ENCODE measurements around the gene CXCR3. TPM values are rescaled to one million over a fixed set of nuclear protein-coding genes. Genes with fewer than 3 reads are reported as not detected.
"Not testable (repeated sequence)": the region's sequence is repeated elsewhere in the genome, so short reads cannot be mapped to it uniquely, and the experiment has no call there.

CXCR3 gene
- total RNA-seq, 1 donor from 2014 or later, result 166 TPM

GRCh38 chrX:71615056-71615455, 3.3 kb downstream of the CXCR3 start:
- intact Hi-C loops (cut with micrococcal nuclease), result loop anchor here (5.0 kb wide), 2 partner anchors 487 to 503 kb away; partner anchors contain the start of gene IL2RG

- intact Hi-C loops (cut with micrococcal nuclease), result no loop called here
Observed at GRCh38 chrX:71612256-71612655, 6.1 kb downstream of the CXCR3 start.

DNA sequence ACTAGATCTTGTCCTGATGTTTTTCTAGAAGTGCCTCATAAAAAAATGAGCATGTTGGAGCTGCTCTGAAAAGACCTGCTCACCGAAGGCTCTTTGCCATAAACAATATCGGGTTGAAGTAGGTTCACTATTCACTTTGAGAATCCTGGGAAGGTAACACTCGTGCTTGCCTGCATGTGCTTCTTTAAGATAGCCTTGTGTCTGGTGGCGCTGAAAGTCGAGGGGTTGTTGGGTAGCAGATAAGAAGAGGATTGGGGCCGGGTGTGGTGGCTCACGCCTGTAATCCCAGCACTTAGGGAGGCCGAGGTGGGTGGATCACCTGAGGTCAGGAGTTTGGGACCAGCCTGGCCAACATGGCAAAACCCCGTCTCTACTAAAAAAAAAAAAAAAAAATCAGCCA, 6.6 kb downstream of the CXCR3 start:
- intact Hi-C loops (cut with micrococcal nuclease), result not testable (repeated sequence)

- intact Hi-C loops (cut with micrococcal nuclease), result loop anchor here (1.0 to 2.0 kb wide), 3 partner anchors 9 to 43 kb away; partner anchors contain the start of gene CXCR3
Observed at GRCh38 chrX:71609095-71609750, 9.1 kb downstream of the CXCR3 start.

DNA sequence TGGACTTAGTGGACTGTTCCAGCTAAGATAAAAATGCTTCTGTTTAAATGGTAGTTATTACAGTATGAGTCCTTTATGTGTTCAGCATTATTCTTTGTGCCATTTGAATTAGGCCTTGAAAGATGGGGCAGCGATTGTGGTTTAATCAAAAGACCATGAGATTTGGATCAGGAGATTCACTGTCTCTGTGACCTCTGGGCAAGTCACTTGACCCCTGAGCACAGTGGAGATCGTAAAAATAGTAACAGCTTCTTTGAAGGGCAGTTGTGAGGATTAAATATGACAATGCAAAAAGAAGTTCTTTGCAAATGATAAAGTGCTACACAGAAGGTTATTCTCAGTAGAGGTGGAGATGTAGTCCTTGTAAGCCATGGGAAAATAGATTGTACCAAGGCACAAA, 10.8 kb downstream of the CXCR3 start:
- intact Hi-C loops (cut with micrococcal nuclease), result no loop called here

DNA sequence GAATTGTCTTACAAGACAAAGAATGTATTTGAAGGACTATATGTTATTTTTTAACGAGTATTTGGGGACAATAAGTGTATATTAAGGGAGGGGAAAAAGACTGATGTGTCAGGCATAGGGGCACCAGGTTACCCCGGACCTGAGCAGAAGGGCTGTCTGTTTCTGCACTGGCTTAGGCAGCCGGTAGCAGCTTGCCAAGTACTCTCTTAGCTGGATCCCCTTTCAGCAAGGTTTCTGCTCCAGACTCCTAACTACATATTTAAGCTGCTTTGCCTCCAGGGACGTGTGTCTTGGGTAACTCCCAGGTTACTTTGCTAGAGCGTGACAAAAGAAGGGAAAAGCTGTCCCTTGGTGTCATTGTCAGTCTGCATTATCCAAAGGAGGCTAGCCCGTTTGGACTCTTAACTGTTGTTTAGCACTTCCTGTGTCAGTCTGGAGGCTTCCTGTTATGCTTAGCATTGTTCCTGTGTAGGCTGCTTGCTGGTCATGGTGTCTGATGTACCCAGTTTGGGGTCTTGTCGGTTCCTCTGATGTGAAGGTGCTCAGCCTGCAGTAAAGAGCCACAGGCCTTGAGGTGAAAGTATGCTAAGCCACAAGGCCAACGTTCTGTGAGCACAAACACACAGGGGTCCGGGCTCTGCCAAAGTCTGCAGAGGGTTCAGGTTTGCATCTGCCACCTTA, 11.6 kb downstream of the CXCR3 start:
- intact Hi-C loops (cut with micrococcal nuclease), result no loop called here

DNA sequence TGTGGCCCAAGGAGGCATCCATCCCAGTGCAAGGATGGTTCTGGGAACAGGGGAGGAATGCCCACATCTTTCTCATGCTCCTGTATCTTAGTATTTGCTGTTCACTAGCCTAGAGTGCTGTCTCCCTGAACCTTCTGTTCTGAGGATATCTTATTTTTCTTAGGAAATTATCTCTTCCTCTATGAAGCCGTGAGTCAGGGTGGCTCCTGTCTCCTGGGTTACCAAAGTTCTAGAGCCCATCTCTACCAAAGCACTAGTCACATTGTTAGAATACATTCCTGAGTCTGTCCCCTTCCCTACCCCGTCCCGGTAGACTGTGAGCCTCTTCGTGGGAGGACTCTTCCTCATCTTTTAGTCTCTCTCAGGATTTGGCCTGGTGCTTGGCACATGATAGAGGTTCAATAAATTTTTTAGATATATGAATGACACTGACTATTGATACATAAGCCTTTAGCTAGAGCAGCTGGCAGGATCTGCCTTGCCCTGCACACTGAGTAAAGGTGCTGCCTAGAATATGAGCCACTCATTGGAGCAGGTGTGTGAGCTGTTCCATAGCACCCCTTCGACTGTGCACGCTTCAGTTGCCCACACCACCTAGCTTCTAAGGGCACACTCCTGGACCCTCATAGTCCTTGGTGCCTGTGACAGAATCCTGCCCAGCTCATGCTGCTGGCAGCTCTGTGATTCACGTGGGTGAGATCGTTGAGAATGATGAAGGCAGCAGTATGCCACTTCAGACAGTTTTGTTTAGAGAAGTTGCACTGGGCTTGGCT, 13.3 kb downstream of the CXCR3 start:
- intact Hi-C loops (cut with micrococcal nuclease), result no loop called here

GRCh38 chrX:71604141-71604540, 14.2 kb downstream of the CXCR3 start:
- intact Hi-C loops (cut with micrococcal nuclease), result no loop called here

DNA sequence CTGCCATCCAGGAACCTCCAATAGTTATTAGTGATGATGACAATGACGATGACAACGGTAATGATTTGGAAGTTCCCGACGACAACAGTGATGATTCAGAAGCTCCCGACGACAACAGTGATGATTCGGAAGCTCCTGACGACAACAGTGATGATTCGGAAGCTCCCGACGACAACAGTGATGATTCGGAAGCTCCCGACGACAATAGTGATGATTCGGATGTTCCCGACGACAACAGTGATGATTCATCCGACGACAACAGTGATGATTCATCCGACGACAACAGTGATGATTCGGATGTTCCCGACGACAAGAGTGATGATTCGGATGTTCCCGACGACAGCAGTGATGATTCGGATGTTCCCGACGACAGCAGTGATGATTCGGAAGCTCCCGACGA, 14.7 kb downstream of the CXCR3 start:
- intact Hi-C loops (cut with micrococcal nuclease), result no loop called here

DNA sequence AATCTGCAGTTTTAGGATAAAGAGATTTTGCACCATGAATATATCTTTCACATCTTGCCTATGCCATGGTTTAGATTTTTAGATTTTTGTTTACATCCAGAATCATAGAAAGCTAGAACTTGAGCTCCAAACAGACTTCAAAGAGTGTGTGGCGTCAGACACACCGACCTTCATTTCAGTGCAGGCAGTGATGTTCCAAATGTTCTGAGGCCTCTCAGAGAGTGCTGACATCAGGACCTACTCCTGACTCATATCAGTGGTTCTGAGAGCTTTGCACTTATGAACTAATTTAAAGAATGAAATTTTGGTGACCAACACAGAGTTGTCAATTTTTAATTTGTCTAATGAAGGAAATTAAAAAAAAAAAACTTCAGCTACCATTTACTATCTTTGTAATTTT, 18.3 kb downstream of the CXCR3 start:
- intact Hi-C loops (cut with micrococcal nuclease), result no loop called here

DNA sequence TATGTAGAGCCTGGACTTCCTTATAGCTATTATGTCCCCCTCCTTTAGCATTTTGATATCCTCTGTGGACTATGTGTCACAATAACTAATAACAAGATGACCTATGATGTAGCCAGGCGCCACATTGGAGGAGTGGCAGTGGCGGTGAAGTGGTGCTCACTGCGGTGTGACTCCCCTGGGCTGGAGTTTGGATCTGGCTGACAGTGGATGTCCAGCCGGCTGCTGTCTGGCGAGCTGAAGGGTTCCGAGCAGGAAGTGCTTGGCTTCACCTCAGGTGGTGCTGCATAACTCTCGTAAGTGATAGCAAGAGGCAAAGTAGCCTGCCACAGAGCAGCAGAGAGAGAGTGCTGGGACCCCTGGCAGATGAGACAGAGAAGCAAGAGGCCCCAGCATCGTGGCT, 25.1 kb downstream of the CXCR3 start:
- intact Hi-C loops (cut with micrococcal nuclease), result not testable (repeated sequence)

GRCh38 chrX:71586929-71587328, 31.4 kb downstream of the CXCR3 start:
- intact Hi-C loops (cut with micrococcal nuclease), result no loop called here

DNA sequence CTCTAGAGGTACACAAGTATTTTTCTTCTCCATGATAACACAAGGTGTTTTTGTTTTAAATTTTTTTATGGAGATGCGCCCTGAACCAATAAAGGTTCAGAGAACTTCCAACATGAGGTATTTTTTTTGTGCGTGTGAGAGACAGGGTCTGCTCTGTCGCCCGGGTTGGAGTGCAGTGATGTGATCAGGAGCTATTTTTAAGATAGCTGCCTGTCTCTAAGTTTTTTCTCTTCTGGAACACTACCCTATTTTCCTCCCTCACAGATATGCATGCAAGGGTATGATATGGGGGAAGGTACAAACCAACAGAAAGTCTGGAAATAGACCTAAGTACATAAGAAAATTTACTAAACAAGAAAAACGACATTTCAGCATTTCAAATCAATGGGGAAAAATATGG, 37.1 kb downstream of the CXCR3 start:
- intact Hi-C loops (cut with micrococcal nuclease), result loop anchor here (5.0 kb wide), 1 partner anchor 71 kb away; no protein-coding TSS in a partner anchor

- intact Hi-C loops (cut with micrococcal nuclease), result loop anchor here (5.0 kb wide), 1 partner anchor 72 kb away; no protein-coding TSS in a partner anchor
Observed at GRCh38 chrX:71579990-71580380, 38.3 kb downstream of the CXCR3 start.

GRCh38 chrX:71579136-71579989, 38.9 kb downstream of the CXCR3 start:
- intact Hi-C loops (cut with micrococcal nuclease), result no loop called here

DNA sequence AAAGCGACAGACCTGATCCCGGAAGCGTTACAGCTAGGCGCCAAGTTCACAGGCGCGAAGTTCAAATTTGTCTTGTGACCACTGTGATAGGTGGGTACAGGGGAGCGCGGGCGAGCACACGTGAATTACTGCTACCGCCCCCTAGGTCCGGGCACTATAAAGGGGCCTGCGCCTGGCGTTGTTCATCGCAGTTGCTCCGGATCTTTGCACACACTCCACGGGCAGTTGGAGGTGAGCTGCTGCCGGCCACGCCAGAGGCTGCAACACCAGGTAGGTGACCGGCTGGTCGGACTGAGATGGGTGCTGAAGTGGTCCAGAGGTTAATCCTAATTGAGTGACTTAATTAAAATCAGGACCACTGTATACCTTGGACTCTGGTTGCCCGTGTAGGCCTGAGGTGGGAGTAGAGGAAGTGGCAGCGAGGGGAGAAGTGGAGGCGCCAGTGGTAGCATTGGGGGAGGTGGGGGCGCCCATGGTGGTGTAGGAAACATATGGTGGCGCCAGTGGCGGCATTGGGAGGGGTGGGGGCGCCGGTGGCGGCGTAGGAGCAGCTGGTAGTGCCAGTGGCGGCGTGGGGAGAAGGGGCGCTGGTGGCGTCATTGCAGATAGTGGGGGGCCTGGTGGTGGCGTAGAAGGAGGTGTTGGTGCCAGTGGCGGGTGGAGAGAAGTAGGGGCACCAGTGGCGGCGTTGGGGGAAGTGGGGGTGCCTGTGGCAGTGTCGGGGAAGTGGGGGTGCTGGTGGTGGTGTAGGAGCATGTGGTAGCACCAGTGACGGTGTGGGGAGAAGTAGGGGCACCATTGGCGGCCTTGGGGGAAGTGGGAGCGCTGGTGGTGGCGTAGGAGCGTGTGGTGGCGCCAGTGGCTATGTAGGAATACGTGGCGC, 39.8 kb downstream of the CXCR3 start, which contains the start of gene GCNA:
Gene GCNA (plus strand): TSS at position 185 of the 883 bp plus-strand sequence. CDS start 2,385 bp downstream, outside the sequence.
- intact Hi-C loops (cut with micrococcal nuclease), result no loop called here

GRCh38 chrX:71577682-71578081, 40.6 kb downstream of the CXCR3 start:
- intact Hi-C loops (cut with micrococcal nuclease), result no loop called here

DNA sequence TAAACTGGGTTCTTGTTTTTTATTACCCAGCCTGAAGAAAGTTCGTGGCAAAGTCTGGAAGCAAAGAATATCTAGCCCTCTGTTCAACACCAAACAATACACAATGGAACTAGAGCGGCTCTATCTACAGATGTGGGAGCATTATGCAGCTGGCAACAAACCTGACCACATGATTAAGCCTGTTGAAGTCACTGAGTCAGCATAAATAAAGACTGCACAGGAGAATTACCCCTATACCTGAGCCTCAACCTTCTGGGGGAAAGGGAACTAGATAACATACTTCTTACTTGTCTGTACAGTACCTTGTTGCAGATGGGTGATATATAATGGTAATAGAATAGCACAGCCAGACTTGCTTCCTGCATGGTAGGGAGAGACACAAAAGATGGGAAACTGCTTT, 44.7 kb downstream of the CXCR3 start:
- intact Hi-C loops (cut with micrococcal nuclease), result no loop called here

GRCh38 chrX:71571390-71571789, 46.9 kb downstream of the CXCR3 start:
- intact Hi-C loops (cut with micrococcal nuclease), result loop anchor here (2.0 kb wide), 1 partner anchor 15 kb away; no protein-coding TSS in a partner anchor
